Bronchial epithelial cell (primary cell): ENCODE results near the gene CELF2. TPM values are rescaled to one million over a fixed set of nuclear protein-coding genes. Genes with fewer than 3 reads are reported as not detected.

Source experiments
- DNase-seq: peaks from one replicate; pipeline ENCODE4 v3.0.0-alpha.2; 2010; ENCODE audit warnings: low read depth
- FAIRE-seq: peaks from 2 replicates; lab custom pipeline; 2011; peaks lifted over from hg19 to GRCh38; lab: Jason Lieb, UNC
- H3K27me3 ChIP-seq: 2 replicates; pipeline ENCODE4 v1.5.1; 2011; ENCODE audit warnings: low read length; ENCODE audit not compliant: control insufficient read depth, insufficient read depth
- H3K36me3 ChIP-seq: 2 replicates; pipeline ENCODE4 v1.5.1; 2011; ENCODE audit warnings: low read length; ENCODE audit not compliant: control insufficient read depth, insufficient read depth
- H3K4me3 ChIP-seq: 2 replicates; pipeline ENCODE4 v1.5.1; 2011; ENCODE audit warnings: mild to moderate bottlenecking, low read depth, low read length, control low read depth
- CTCF ChIP-seq: IDR thresholded peaks from 2 replicates; pipeline ENCODE4 v1.5.1; 2011; ENCODE audit warnings: mild to moderate bottlenecking, moderate library complexity, low read length, control low read depth, inconsistent platforms; ENCODE audit not compliant: insufficient read depth, severe bottlenecking
- total RNA-seq: library from RNA; depleted of rRNA; stranded (reverse); fragments of >200 nt; gene quantifications from 2 replicates; pipeline ENCODE4 v1.2.1, GENCODE V29; 2014

The CELF2 gene
- total RNA-seq, 1 donor from 2014 or later = 2.1 TPM

GRCh38 chr10:10991144-10991543 lies 26.5 kb upstream of the CELF2 start:
- Histone ChIP-seq H3K4me3 (no peak overlapping the region), H3K27me3 (no peaks in the 10 kb centered on the region), H3K36me3 (no peaks in the 10 kb centered on the region)
- no peak for DNase-seq
- TF ChIP-seq CTCF = no peak
- peak; percentile 13 for FAIRE-seq

- DNase-seq = no peak
- TF ChIP-seq CTCF = no peak
- no peak for FAIRE-seq
- Histone ChIP-seq H3K4me3 (no peak overlapping the region), H3K27me3 (no peaks in the 10 kb centered on the region), H3K36me3 (no peaks in the 10 kb centered on the region)
These were observed 25.6 kb upstream of the CELF2 start for GRCh38 chr10:10992072-10992471.

GRCh38 chr10:10992961-10993714 lies 24.5 kb upstream of the CELF2 start:
- Histone ChIP-seq H3K4me3 (no peak overlapping the region), H3K36me3 (no peaks in the 10 kb centered on the region), H3K27me3 (no peaks in the 10 kb centered on the region)
- DNase-seq = no peak
- TF ChIP-seq CTCF = no peak
- no peak for FAIRE-seq

- TF ChIP-seq CTCF = no peak
- no peak for FAIRE-seq
- DNase-seq = no peak
These were observed 23.9 kb upstream of the CELF2 start for GRCh38 chr10:10993785-10994184.

GRCh38 chr10:10994360-10994759 lies 23.3 kb upstream of the CELF2 start:
- peak; percentile 24 for DNase-seq
- TF ChIP-seq CTCF = no peak
- no peaks in the 10 kb centered on the region for H3K36me3 ChIP-seq
- H3K4me3 ChIP-seq = no peak overlapping the region
- no peak for FAIRE-seq
- H3K27me3 ChIP-seq = no peaks in the 10 kb centered on the region

More at GRCh38 chr10:10993785-10994184, 23.9 kb upstream of the CELF2 start:
- H3K4me3 ChIP-seq = no peak overlapping the region
- no peaks in the 10 kb centered on the region for H3K27me3 ChIP-seq
- H3K36me3 ChIP-seq = no peaks in the 10 kb centered on the region

- no peak for DNase-seq
- Histone ChIP-seq H3K27me3 (no peaks in the 10 kb centered on the region), H3K4me3 (no peak overlapping the region), H3K36me3 (no peaks in the 10 kb centered on the region)
- peak; percentile 13 for FAIRE-seq
- no peak for TF ChIP-seq CTCF
These were observed 22.6 kb upstream of the CELF2 start for GRCh38 chr10:10995120-10995519.
